GM20431 (cell line): Measurements from ENCODE around the gene PHF21A.
"Not testable (repeated sequence)": the region's sequence is repeated elsewhere in the genome, so short reads cannot be mapped to it uniquely, and the experiment has no call there.

Experiments used
- in situ Hi-C: fragments of 300-500 bp; cut with MseI, MboI; formaldehyde crosslinking; loops from one replicate; pipeline ENCODE4 v1.15.0; 2020; ENCODE audit warnings: low sequenced_read_pairs; ENCODE audit not compliant: unreplicated experiment

Gene PHF21A

DNA sequence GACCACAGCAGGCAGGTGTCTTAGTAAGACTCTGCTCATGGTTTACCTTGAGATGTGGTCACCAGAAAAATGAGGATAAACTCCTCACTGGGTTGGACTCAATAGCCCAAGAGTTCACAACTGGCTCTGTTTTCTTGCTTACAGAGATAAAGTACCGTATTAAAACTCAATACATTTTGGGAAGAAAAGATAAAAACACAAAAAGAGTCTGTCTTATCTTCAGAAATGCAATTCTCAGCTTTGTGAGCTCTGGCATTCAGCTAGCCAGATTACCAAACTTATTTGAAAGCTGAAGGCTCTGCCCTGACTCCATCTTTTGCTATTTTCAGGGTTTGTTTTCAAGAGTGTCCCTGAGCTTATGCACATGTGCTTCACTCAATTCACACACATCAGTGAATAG is 75.4 kb downstream of the PHF21A start:
- in situ Hi-C loops: no loop called here

DNA sequence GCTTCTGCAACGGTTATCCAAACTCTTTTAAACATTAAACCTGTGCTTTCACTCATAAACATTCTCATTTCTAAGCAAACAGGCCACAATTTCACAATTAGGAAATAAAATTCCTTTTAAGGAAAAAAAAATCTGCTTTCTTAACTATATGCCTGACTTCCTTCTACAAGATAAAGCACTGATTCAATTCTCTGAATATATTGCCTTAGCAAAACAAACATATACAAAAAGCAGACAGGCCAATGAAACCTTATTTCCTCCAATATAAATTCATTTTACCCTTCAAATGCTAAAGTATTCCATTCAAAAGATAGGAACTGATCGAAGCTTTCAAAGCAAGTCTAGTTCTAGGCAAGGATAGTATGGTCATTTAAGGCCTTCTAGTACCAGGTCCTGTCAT is 76.7 kb downstream of the PHF21A start:
- in situ Hi-C loops: no loop called here

DNA sequence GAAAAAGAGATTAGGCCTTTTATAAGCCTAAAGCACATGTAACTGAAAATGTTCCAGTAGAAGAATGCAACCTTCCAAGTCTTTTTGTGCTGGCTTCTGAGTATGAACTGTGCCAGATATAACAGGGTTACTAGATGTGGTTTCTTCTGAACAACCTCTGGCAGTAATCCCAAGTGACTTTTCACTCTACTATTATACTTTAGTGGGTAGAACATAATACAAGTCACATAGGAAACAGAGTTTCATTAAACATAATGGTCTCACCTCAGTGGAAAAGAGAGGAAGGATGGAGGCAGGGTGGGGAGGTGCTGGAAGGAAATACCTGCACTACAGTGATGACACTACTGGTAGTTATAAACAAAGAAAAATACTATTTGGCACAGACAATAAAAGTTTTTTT is 81.3 kb downstream of the PHF21A start:
- in situ Hi-C loops: no loop called here

DNA sequence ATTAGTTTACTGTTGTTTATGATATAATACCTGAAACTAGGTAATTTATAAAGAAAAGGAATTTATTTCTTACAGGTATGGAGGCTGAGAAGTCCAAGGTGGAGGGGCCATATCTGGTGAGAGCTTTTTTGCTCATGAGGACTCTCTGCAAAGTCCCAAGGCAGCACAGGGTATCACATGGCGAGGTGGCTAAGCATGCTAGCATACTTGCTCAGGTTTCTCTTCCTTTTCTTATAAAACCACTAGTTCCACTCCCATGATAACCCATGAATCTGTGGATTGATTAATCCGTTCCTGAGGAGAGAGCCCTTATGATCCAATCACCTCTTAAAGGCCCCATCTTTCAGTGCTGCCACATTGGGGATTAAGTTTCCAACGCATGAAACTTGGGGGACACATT is 82.7 kb downstream of the PHF21A start:
- in situ Hi-C loops: no loop called here

DNA sequence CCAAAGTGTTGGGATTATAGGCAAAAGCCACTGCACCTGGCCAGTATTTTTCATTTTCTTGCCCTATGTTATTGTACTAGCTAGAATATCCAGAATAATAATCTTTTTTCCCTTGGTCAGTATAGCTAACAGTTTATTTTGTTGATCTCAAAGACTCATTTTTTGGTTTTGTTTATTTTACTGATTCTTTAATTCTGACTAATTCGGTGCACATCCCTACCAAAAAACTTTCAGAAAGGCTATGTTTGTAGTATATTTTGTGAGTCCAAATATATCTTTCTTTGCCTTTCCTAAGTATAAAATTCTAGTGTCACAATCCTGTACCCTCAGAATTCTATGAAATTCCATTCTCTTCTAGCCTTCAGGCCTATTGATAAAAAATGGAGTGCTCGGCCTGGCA is 84.3 kb downstream of the PHF21A start:
- in situ Hi-C loops: no loop called here

DNA sequence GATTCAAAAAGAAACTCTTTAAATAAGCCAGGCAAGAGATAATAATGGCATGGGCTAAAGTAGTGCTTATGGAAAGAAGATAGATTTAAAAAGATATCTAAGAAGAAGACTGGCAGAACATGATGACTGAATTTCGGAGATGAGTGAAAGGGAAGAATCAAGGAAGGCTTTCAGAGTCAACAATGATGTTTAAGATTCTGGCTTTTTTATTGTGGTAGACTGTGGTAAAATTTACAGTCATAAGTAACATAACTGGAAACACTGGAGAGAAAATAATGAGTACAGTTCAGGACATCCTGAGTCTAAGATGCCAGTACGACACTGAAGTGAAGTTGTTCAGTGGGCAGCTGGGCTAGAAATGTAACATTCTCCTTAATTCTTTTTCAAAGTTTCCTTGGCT is 85.2 kb downstream of the PHF21A start:
- in situ Hi-C loops: no loop called here

DNA sequence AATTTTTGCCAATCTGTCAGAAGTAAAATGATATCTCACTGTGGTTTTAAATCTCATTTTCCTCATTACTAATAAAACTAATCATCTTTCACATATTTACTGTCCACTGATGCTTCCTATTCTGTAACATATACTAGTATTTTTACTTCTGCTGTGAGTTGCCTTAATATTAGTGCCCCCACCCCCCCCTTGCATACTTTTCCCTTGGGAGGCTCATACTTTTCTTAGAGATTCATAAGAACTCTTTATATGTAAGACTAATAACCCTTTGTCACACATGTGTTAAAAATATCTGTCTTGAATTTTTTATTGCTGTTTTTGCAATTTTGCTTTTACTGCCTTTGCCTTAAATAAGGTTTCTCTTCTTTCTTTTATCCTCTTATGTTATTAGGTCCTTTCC is 87.2 kb downstream of the PHF21A start:
- in situ Hi-C loops: no loop called here

DNA sequence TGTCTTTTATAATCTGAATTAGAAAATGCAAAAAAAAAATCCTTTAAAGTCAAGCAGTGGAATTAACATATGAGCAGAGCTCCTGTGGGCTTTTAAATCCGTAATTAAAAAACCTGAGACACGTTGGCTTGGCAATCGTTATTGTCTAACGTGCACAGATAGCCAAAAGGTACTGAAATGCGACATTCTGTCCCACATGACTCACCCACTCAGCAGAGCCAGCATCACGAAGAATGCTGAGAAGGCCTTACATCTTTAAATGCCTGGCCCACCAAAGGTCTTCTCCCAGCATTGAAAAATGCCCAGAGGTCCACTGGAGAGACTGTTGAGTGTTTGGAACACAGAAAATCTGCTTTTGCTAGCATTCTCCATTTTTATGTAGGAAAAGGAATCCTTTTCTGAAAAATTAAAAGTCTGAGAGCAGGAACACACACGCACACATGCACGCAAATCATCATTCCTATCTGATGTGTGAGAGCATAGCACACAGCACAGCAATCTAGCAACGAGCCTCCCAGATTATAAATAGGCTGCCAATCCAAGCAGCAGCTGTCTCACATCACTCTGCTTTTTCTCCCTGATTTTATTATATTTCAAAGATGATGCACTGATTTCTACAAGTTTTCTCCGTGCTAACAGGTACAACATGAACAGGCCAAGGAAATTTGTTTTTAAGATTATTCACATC is 94.5 kb downstream of the PHF21A start:
- in situ Hi-C loops: no loop called here

DNA sequence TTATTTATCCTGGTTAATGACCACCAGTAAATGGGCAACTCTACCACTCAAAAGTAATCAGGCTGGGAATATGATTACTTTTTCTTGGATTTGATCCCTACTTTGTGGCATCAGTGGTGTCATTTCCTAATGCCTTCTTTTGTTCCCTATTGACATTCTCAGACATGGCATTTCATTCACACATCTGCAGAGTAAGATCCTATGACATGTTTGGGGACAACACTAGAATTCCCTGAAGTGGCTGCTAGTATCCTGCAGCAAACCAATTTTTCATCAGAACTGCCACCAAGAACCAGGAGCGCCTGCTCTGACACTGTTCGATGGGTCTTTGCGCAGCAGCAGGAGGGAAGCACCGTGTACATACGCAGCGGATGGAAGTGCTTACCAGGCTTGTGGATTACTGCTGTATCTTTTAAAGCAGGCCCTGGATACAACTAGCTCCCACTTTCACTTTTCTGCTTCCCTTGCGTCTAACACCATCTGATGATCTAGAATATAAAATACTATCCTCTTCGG is 101.1 kb downstream of the PHF21A start:
- in situ Hi-C loops: no loop called here

DNA sequence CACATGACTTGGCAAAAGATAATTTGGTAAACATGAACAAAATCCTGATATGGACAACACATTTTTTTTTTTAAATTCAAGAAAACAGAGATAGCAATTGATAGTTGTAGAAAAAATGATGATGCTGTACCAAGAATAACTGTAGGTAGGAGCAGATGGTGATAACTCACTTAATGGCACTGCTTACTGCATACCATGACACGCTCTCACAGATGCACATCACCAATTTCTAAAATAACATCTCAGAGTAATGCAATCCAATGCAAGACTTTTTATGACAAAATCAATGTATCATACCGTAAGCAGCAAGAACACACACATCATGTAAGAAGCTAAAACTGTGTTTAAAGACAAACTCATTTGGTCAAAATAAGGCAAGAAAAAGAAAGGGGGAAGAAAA is 102.6 kb downstream of the PHF21A start:
- in situ Hi-C loops: no loop called here

DNA sequence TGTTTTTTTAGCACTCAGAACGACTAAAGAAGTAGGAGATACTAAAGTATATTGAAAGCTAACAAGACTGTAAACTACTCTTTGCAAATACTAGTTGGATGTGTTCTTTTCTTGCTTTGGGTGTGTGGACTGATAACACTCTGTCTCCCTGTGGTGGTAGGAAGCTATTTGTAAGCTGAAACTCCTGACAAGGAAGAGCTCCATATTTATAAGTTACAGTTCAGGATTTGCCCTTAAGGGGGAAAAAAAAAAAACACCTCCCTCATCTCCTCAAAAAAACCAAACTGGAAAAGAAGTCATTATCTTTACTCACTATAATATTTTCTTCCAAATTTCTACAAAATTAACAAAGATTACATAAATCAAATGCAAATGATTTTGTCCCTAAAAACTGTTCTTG is 103.9 kb downstream of the PHF21A start:
- in situ Hi-C loops: no loop called here

DNA sequence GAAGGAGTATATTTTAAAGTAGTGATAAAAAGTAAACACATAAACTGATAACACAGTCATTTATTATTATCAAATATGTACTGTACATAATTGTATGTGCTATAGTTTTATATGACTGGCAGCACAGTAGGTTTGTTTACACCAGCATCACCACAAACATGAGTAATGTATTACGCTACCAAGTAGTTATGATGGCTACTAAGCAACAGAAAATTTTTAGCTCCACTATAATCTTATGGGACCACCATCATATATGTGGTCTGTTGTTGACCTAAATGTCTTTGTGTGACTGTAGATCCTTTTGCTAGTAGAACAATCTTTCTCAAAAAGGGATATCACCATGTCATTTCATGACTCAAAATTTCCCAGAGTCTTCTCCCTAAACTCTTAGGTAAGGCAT is 105.3 kb downstream of the PHF21A start:
- in situ Hi-C loops: no loop called here

DNA sequence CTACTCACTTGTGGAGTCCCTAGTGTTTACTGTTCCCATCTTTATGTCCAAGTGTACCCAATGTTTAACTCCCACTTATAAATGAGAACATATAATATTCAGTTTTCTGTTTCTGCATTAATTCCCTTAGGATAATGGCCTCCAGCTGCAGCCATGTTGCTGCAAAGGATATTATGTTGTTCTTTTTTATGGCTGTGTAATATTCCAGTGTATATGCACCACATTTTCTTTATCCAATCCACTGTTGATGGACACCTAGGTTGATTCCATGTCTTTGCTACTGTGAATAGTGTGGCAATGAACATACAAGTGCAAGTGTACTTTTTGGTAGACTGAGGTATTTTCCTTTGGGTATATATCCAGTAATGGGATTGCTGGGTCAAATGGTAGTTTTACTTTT is 107.1 kb downstream of the PHF21A start:
- in situ Hi-C loops: not testable (repeated sequence)

DNA sequence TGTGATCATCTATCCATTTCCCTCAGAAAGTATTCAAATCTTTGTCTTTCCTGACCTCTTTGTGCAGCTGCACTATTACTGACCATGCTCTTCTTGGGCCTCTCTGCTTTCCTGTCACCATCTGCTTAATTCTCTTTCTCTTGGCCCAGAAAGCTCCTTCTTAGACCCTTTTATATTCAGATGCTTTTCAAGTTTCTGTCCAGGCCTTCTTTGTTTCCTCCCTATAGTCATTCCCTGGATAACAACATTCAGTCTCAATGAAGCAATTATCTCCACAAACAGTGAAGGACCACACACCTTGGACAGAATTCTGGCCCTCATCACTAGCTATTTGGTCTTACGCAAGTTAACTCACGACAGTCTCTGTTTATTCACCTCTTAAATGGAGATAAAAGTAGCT is 109.1 kb downstream of the PHF21A start:
- in situ Hi-C loops: no loop called here

DNA sequence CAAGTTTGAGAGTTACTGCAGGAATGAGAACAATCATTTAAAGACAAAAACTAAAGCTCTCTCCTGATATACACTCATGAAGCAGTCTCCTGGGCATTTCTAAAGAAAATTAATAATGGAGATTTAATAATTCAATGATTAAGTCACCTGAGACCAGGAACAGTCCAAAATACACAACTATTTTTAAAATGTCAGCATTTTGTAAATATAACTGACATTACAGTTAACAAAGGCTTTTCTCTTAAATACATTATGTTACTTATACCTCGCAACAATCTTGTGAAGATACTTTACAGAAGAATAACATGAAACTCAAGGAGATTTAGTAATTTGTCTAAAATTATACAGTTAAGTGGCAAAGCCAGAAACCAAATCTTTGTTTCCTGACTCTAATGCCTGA is 111.2 kb downstream of the PHF21A start:
- in situ Hi-C loops: no loop called here

DNA sequence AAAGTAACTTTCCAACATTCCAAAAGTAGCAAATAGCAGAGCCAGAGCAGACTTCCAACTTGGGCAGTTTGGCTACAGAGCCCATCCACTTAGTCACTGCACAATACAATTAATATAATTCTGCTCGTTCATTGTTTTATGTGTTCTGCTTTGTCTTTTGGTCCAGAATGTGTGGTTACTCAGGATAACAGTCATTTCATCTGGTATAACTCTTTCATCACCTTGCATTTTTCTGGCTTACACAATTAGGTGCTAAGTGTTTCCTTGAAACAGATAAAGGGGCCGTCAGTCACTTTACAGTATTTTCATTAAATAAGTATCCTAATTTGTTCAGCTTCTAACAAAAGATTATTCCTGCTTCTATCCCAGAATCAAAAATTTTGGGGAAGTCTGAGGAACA is 111.6 kb downstream of the PHF21A start:
- in situ Hi-C loops: no loop called here

DNA sequence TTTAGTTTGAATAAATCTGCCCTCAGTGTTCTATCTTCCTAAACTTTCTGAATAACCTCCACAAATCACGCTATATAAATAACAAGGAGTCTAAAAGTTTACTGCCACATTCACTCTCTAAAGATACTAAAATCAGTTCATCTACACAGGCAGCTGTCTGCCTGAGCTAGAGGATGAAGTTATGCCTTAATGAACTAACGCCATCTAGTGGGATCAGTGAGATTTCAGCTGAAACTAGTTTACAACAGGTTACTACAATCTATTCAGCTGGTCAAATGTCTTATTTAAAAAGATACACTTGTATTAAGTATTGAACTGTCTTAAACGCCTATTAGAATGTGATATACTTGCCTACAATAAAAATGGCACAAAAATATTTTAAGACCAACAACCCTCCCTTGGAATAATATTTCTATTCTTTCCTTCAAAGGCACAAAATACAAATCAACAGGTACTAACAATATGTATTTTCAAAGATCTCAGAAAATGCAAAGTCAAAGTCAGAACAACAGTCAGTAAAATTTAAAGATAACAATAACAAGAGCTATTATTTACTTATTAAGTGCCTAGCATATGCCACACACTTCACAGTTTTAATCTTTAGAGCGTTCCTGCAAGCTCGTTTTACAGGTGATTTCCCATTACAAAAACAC is 114.7 kb downstream of the PHF21A start:
- in situ Hi-C loops: no loop called here

DNA sequence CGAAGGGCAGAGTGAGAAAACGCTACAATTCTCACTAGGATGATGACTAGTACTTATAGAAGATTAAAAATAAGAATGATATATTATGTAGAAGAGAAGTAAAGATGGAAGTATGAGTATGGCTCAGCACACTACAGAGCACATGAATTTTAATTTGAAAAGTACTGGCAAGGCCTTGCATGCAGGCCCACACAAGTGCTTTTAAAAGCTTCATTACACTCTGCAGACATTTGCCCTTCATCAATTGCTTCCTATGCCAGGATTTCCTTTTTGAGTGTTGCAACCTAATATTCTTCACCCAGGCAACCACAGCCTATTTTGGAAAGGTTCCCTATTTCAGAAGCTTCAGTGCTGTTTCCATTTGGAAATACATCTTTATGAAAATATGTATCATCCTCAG is 117.7 kb downstream of the PHF21A start:
- in situ Hi-C loops: no loop called here

DNA sequence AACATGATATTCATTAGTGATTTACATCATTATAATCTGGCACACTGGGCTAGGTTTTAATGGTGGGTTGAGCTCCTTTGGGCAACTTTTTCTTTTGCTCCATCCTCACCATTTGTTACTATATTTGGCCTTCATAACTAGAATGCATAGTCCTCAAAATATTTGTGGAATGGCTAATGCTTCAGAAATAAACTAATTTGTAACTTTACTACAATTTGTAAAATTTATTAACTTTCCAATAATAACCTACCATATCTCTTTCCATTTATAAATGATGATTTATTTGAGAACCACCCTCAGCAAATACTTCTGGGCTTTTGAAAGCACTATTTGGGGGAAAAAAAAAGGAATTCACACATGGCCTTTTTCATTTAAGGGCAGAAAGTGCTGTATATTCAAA is 119.1 kb downstream of the PHF21A start:
- in situ Hi-C loops: no loop called here

DNA sequence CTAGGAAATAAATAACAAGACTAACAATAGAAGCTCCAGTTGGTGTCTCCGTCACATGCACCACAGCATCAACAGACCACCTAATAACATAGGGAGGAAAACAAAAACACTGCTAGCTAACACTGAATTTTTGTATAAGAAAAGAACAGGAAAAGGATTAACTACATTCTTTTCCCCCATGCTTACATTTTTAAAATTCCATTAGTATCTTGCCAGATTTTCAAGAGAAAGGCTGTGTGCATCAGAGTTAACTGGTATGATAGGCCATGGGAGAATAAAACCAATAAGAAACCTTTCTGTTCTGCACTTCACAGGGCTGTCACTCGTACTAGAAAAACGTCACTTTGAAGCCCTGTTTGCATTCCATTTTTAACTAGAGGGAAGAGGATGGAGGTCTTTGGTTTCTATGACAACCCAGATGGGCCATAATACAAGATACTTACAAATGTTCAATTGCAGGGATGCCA is 119.8 kb downstream of the PHF21A start:
- in situ Hi-C loops: no loop called here

DNA sequence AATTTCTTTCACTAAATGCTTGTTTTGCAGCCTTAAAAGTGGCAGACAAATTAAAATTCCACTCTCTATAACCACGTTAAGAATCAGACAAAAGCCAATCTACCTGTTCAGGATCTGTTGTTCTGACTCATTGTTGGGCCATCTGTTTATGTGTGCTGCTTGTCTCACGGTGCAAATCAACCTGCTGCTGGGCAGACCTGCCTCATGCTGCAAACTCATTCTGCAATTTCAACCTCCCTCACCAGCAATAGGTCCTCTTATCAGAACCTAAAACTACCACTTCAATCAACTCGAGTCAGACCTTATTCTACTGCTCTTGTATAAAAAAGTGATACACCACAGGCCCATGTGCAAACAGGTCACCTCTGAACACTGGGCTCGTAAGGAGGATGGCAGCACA is 123.7 kb downstream of the PHF21A start:
- in situ Hi-C loops: no loop called here

DNA sequence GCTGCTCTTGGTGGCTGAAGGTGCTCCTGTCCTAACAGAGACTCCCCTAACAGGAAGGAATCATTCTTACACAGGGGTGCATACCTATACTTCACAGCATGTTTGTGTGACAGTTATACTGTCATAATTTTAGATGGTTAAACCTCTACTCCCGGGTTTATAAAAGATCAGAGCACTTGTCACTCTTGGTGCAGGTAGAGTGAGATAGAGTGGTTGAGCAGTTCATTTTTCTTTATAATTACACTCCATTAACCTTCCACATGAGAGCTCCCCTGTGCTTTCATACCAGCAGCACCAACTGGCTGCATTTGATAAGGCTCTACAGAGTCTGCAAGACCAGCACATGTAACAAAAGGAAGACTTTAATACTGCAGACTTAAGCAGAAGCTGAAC is 125.9 kb downstream of the PHF21A start:
- in situ Hi-C loops: no loop called here
